Measurements from ENCODE around the gene METTL1. TPM values are rescaled to one million over a fixed set of nuclear protein-coding genes. Genes with fewer than 3 reads are reported as not detected.

Gene METTL1
- total and polyA plus RNA-seq, 9 donors: 5.7 to 48.6 (median 26.4) TPM

DNA sequence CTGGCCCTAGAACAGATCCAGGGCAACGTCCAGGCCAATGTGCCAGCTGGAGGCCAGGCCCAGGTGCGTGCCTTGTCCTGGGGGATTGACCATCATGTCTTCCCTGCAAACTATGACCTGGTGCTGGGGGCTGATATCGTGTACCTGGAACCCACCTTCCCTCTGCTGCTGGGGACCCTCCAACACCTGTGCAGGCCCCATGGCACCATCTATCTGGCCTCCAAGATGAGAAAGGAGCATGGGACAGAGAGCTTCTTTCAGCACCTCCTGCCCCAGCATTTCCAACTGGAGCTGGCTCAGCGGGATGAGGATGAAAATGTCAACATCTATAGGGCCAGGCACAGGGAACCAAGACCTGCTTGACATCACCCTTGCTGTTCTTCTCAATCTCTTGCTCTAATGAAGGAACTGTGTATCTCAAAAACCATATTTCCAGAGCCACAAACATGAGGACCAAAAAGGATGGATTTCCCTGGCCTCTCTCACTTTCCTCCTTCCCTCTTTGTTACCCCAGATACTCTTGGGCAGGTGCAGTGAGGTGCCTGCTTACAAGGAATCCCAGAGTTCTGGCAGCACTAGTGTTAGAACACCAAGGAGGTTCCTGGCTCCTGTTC lies 8.5 kb upstream of the METTL1 start:
- Histone ChIP-seq H3K4me3 (no peak overlapping the region), H3K36me3 (no peaks in the 10 kb centered on the region), H3K9me3 (no peaks in the 10 kb centered on the region), H3K4me1 (ENCODE audit: insufficient read depth) (peaks cover 3% of the 10 kb centered on the region), H3K27me3 (no peaks in the 10 kb centered on the region), H3K27ac (no peak overlapping the region)
- no peak for DNase-seq
- intact Hi-C loops (cut with DNase I): loop anchor here in 1 of 4 donors (10.0 kb wide), 1 partner anchor 54 kb away; no protein-coding TSS in a partner anchor
- TF ChIP-seq POLR2A (IDR thresholded peaks at IDR 0.05) (no peak), EP300 (IDR thresholded peaks at IDR 0.05) (no peak)
- TF ChIP-seq, protein P1, sequence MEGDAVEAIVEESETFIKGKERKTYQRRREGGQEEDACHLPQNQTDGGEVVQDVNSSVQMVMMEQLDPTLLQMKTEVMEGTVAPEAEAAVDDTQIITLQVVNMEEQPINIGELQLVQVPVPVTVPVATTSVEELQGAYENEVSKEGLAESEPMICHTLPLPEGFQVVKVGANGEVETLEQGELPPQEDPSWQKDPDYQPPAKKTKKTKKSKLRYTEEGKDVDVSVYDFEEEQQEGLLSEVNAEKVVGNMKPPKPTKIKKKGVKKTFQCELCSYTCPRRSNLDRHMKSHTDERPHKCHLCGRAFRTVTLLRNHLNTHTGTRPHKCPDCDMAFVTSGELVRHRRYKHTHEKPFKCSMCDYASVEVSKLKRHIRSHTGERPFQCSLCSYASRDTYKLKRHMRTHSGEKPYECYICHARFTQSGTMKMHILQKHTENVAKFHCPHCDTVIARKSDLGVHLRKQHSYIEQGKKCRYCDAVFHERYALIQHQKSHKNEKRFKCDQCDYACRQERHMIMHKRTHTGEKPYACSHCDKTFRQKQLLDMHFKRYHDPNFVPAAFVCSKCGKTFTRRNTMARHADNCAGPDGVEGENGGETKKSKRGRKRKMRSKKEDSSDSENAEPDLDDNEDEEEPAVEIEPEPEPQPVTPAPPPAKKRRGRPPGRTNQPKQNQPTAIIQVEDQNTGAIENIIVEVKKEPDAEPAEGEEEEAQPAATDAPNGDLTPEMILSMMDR (IDR thresholded peaks at IDR 0.05): no peak
- WGBS, 3 donors: 70 to 76% (median 72%) methylated on average over 4 of the region's 4 CpGs

DNA sequence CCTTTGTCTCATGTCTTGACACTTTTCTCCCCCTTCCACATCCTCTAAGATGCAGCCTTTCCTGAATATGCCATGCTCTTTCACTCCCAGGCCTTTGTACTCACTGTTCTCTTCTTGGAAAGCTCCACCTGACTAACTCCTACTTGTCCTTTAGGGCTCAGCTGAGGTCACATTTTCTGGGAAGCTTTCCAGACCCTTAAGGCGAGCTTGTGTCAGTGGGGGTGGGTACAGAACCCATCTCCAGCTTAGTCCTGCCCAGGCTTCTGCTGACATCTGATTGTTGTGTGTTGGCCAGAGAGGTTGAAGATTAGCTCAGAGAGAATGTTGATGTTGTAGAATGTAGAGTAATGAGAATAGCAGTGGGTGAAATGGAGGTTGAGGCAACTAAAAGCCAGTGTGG lies 7.8 kb upstream of the METTL1 start:
- peaks cover 3% of the 10 kb centered on the region for H3K4me1 ChIP-seq (ENCODE audit: insufficient read depth)
- TF ChIP-seq, protein P1 (IDR thresholded peaks at IDR 0.05): no peak
- TF ChIP-seq POLR2A (IDR thresholded peaks at IDR 0.05) (no peak), EP300 (IDR thresholded peaks at IDR 0.05) (no peak)
- H3K27ac ChIP-seq: no peak overlapping the region
- no peak for DNase-seq
- intact Hi-C loops (cut with DNase I): loop anchor here in 1 of 4 donors (10.0 kb wide), 1 partner anchor 55 kb away; no protein-coding TSS in a partner anchor
- no peaks in the 10 kb centered on the region for H3K36me3 ChIP-seq
- WGBS, 3 donors: 53 to 56% (median 56%) methylated on average over 1 of the region's 1 CpG
- H3K9me3 ChIP-seq: no peaks in the 10 kb centered on the region
- H3K4me3 ChIP-seq: no peak overlapping the region
- H3K27me3 ChIP-seq: no peaks in the 10 kb centered on the region

DNA sequence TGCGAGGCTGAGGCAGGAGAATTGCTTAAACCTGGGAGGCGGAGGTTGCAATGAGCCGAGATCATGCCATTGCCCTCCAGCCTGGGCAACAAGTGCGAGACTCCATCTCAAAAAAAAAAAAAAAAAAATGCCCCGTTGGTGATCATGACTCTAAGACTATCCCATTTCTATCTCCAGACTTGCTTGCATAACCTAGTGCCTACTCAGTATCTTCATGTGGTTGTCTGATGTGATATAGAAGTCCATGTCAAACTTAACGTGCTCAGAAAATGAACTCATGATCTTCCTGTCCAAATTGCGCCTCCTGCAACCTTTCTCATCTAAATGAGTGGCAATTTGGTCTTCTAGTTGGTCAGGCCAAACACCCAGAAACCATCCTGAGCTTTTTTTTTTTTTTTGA lies 6.0 kb upstream of the METTL1 start:
- no peak for DNase-seq
- intact Hi-C loops (cut with DNase I): no loop called here
- no peaks in the 10 kb centered on the region for H3K36me3 ChIP-seq
- no peaks in the 10 kb centered on the region for H3K27me3 ChIP-seq
- no peak overlapping the region for H3K4me3 ChIP-seq
- WGBS, 3 donors: 92 to 96% (median 94%) methylated on average over 7 of the region's 7 CpGs
- H3K9me3 ChIP-seq: no peaks in the 10 kb centered on the region
- no peak overlapping the region for H3K27ac ChIP-seq
- H3K4me1 ChIP-seq (ENCODE audit: insufficient read depth): no peaks in the 10 kb centered on the region
- TF ChIP-seq POLR2A (IDR thresholded peaks at IDR 0.05) (no peak), EP300 (IDR thresholded peaks at IDR 0.05) (no peak)
- TF ChIP-seq, protein P1 (IDR thresholded peaks at IDR 0.05): no peak

DNA sequence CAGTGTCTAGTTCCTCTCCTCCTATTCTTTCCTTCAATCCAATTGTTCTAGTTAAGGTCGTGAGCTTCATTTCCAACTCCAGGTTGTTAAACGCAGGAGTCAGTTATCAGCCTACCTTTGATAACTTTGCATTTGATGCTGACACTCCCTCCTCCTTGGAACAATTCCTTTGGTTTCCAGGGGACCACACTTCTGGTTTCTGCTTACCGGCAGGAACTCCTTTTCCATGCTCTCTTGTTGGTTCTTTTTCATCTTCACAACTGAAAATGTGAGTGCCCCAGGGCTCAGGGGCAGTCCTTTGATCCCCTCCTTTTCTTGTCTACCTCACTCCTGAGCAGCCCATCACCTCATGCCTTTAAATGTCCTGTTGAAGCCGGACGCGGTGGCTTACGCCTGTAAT lies 5.5 kb upstream of the METTL1 start:
- Histone ChIP-seq H3K4me1 (ENCODE audit: insufficient read depth) (no peaks in the 10 kb centered on the region), H3K9me3 (no peaks in the 10 kb centered on the region), H3K27me3 (no peaks in the 10 kb centered on the region), H3K27ac (no peak overlapping the region), H3K36me3 (no peaks in the 10 kb centered on the region), H3K4me3 (no peak overlapping the region)
- no peak for DNase-seq
- TF ChIP-seq POLR2A (IDR thresholded peaks at IDR 0.05) (no peak), EP300 (IDR thresholded peaks at IDR 0.05) (no peak)
- TF ChIP-seq, protein P1 (IDR thresholded peaks at IDR 0.05): no peak
- intact Hi-C loops (cut with DNase I): no loop called here
- WGBS, 3 donors: 85 to 90% (median 87%) methylated on average over 7 of the region's 7 CpGs

All from ovary (tissue), 9 donors.